K562 (cell line): ENCODE measurements around the gene POLR3K.

Experiments
- ASH1L ChIP-seq: fragments of 450-650 bp; IDR thresholded peaks from 2 replicates; pipeline ENCODE4 v1.6.1; 2018; ENCODE audit warnings: borderline replicate concordance, mild to moderate bottlenecking, low read depth; ENCODE audit not compliant: partially characterized antibody
- NFYB ChIP-seq: IDR thresholded peaks from 2 replicates; pipeline ENCODE4 v1.6.1; 2011; ENCODE audit warnings: mild to moderate bottlenecking, moderate library complexity; ENCODE audit not compliant: insufficient read length; ENCODE audit errors: extremely low read depth
- TF ChIP-seq, protein P1 (sequence below): sonication (generic); formaldehyde crosslinking; IDR thresholded peaks from 2 replicates; pipeline ENCODE4 v1.8.0; 2022; ENCODE audit warnings: mild to moderate bottlenecking, missing genetic modification reagents, borderline replicate concordance
- TF ChIP-seq, protein P2 (sequence below): fragments of 250-450 bp; sonication (Bioruptor Pico); IDR thresholded peaks from 2 replicates; pipeline ENCODE4 v1.4.0; 2020; ENCODE audit warnings: mild to moderate bottlenecking

GRCh38 chr16:67884-68789 lies 14.7 kb upstream of the POLR3K start:
- TF ChIP-seq NFYB (no peak), ASH1L (no peak)
- TF ChIP-seq, protein P1, sequence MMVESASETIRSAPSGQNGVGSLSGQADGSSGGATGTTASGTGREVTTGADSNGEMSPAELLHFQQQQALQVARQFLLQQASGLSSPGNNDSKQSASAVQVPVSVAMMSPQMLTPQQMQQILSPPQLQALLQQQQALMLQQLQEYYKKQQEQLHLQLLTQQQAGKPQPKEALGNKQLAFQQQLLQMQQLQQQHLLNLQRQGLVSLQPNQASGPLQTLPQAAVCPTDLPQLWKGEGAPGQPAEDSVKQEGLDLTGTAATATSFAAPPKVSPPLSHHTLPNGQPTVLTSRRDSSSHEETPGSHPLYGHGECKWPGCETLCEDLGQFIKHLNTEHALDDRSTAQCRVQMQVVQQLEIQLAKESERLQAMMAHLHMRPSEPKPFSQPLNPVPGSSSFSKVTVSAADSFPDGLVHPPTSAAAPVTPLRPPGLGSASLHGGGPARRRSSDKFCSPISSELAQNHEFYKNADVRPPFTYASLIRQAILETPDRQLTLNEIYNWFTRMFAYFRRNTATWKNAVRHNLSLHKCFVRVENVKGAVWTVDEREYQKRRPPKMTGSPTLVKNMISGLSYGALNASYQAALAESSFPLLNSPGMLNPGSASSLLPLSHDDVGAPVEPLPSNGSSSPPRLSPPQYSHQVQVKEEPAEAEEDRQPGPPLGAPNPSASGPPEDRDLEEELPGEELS (CRISPR knock-in tag) = no peak
- TF ChIP-seq, protein P2, sequence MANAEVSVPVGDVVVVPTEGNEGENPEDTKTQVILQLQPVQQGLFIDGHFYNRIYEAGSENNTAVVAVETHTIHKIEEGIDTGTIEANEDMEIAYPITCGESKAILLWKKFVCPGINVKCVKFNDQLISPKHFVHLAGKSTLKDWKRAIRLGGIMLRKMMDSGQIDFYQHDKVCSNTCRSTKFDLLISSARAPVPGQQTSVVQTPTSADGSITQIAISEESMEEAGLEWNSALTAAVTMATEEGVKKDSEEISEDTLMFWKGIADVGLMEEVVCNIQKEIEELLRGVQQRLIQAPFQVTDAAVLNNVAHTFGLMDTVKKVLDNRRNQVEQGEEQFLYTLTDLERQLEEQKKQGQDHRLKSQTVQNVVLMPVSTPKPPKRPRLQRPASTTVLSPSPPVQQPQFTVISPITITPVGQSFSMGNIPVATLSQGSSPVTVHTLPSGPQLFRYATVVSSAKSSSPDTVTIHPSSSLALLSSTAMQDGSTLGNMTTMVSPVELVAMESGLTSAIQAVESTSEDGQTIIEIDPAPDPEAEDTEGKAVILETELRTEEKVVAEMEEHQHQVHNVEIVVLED (CRISPR knock-in tag) = no peak
